ENCODE results near the gene PI4KA.

- no peak for TF ChIP-seq GABPA (IDR thresholded peaks at IDR 0.05 in 1 of 2, conservative IDR thresholded peaks at IDR 0.05 in 1 of 2)
- TF ChIP-seq TAF1 (conservative IDR thresholded peaks at IDR 0.05): no peak
- TF ChIP-seq, protein P1, sequence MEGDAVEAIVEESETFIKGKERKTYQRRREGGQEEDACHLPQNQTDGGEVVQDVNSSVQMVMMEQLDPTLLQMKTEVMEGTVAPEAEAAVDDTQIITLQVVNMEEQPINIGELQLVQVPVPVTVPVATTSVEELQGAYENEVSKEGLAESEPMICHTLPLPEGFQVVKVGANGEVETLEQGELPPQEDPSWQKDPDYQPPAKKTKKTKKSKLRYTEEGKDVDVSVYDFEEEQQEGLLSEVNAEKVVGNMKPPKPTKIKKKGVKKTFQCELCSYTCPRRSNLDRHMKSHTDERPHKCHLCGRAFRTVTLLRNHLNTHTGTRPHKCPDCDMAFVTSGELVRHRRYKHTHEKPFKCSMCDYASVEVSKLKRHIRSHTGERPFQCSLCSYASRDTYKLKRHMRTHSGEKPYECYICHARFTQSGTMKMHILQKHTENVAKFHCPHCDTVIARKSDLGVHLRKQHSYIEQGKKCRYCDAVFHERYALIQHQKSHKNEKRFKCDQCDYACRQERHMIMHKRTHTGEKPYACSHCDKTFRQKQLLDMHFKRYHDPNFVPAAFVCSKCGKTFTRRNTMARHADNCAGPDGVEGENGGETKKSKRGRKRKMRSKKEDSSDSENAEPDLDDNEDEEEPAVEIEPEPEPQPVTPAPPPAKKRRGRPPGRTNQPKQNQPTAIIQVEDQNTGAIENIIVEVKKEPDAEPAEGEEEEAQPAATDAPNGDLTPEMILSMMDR (IDR thresholded peaks at IDR 0.05; ENCODE audit: low read depth, low read length, missing input control): no peak
- TF ChIP-seq MAX (IDR thresholded peaks at IDR 0.05): no peak
- TF ChIP-seq, protein P2, sequence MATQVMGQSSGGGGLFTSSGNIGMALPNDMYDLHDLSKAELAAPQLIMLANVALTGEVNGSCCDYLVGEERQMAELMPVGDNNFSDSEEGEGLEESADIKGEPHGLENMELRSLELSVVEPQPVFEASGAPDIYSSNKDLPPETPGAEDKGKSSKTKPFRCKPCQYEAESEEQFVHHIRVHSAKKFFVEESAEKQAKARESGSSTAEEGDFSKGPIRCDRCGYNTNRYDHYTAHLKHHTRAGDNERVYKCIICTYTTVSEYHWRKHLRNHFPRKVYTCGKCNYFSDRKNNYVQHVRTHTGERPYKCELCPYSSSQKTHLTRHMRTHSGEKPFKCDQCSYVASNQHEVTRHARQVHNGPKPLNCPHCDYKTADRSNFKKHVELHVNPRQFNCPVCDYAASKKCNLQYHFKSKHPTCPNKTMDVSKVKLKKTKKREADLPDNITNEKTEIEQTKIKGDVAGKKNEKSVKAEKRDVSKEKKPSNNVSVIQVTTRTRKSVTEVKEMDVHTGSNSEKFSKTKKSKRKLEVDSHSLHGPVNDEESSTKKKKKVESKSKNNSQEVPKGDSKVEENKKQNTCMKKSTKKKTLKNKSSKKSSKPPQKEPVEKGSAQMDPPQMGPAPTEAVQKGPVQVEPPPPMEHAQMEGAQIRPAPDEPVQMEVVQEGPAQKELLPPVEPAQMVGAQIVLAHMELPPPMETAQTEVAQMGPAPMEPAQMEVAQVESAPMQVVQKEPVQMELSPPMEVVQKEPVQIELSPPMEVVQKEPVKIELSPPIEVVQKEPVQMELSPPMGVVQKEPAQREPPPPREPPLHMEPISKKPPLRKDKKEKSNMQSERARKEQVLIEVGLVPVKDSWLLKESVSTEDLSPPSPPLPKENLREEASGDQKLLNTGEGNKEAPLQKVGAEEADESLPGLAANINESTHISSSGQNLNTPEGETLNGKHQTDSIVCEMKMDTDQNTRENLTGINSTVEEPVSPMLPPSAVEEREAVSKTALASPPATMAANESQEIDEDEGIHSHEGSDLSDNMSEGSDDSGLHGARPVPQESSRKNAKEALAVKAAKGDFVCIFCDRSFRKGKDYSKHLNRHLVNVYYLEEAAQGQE (IDR thresholded peaks at IDR 0.05): no peak
- no peak for TF ChIP-seq FOXA1 (IDR thresholded peaks at IDR 0.05)
Observed at GRCh38 chr22:20887375-20887774, 28.8 kb upstream of the PI4KA start.

All from liver (tissue), 3 donors.